ENCODE measurements around the gene COCH. TPM values are rescaled to one million over a fixed set of nuclear protein-coding genes. Genes with fewer than 3 reads are reported as not detected.

Gene COCH
- total and polyA plus RNA-seq, 8 donors, result 0.55 to 2.0 (median 1.4) TPM

DNA sequence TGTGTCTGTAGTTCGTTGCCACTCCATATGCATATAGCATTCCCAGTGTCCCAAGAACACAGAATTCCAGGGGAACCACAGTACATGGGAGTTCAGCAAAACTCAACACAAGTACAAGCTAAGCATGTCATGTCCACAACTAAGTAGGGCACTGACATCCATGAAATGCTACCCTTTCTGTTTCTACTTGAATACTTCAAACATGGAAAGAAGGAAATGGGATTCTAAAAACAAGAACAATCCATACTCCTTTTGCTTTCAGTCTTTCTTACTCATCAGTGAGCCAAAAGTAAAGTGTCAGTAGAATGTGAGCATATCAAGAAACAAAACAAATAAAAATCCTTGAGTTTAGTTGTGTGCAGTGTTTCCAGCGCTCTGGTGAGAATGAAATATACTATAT is 36.0 kb upstream of the COCH start:
- peaks cover 0 to 15% of the 10 kb centered on the region in 2 donors for H3K9me3 ChIP-seq

DNA sequence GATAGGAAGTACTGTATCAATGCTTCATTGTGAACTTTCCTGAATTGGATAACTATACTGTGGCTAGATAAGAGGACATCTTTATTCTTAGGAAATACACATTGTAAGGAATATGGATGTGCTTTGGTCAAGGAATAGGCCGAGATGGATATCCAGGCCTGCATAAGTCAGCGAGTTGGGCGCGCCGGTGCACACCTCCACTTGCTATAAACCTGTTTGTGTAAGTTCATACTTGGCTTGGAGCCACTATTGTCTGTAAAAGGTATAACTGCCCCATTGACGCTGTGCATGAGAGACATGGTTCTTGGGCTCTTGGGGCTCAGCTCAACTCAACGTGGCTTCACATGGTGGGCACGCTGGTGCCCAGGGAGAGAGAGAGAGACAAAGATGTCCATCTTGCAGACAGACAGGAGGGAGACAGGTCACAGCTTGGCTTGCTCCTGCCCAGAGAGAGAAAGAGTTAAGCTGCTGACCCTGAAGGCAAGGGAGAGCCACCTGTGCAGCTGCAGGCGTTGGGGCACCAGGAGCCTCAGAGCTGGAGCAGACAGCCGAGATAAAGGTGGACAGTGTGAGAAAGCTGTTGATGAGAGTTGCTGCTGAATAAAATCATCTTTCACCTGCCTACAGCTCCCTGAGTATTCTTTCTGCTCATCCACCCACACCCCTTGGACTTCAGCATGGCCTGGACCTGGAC is 34.1 kb upstream of the COCH start:
- Histone ChIP-seq H3K27ac (no peak overlapping the region), H3K36me3 (no peaks in the 10 kb centered on the region), H3K27me3 (no peaks in the 10 kb centered on the region), H3K9me3 (no peaks in the 10 kb centered on the region), H3K4me1 (no peaks in the 10 kb centered on the region), H3K4me3 (no peak overlapping the region)
- intact Hi-C loops (cut with DNase I), result no loop called here
- ATAC-seq, result no peak
- TF ChIP-seq, protein P1, sequence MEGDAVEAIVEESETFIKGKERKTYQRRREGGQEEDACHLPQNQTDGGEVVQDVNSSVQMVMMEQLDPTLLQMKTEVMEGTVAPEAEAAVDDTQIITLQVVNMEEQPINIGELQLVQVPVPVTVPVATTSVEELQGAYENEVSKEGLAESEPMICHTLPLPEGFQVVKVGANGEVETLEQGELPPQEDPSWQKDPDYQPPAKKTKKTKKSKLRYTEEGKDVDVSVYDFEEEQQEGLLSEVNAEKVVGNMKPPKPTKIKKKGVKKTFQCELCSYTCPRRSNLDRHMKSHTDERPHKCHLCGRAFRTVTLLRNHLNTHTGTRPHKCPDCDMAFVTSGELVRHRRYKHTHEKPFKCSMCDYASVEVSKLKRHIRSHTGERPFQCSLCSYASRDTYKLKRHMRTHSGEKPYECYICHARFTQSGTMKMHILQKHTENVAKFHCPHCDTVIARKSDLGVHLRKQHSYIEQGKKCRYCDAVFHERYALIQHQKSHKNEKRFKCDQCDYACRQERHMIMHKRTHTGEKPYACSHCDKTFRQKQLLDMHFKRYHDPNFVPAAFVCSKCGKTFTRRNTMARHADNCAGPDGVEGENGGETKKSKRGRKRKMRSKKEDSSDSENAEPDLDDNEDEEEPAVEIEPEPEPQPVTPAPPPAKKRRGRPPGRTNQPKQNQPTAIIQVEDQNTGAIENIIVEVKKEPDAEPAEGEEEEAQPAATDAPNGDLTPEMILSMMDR (IDR thresholded peaks at IDR 0.05), result no peak
- DNase-seq, result no peak

More for the DNA sequence above, 36.0 kb upstream of the COCH start:
- no peak overlapping the region for H3K27ac ChIP-seq
- H3K27me3 ChIP-seq, result no peaks in the 10 kb centered on the region
- DNase-seq, result no peak
- ATAC-seq, result no peak
- H3K36me3 ChIP-seq, result no peaks in the 10 kb centered on the region
- no peaks in the 10 kb centered on the region for H3K4me1 ChIP-seq
- TF ChIP-seq, protein P1 (IDR thresholded peaks at IDR 0.05), result no peak
- H3K4me3 ChIP-seq, result no peak overlapping the region
- intact Hi-C loops (cut with DNase I), result no loop called here

DNA sequence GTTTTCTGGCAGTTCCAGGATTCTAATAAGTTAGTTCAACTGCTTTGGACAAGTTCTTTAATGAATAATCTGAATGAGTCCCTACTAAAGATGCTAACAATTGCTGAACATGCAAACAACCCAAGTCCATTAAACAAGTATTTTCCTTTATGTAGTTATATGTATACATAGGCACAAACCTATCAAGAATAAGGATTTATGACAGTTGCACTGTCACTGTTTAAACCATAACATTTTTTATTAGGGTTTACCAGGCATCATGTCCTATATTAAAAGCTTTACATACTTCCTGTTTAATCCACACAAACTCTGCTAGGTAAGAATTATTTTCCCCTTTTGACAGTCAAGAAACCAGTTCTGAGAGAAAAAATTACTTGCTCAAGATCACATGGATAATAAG is 31.9 kb upstream of the COCH start:
- no peak for DNase-seq
- H3K4me1 ChIP-seq, result no peaks in the 10 kb centered on the region
- intact Hi-C loops (cut with DNase I), result no loop called here
- H3K27me3 ChIP-seq, result no peaks in the 10 kb centered on the region
- H3K9me3 ChIP-seq, result no peaks in the 10 kb centered on the region
- ATAC-seq, result no peak
- H3K4me3 ChIP-seq, result no peak overlapping the region
- no peak overlapping the region for H3K27ac ChIP-seq
- no peaks in the 10 kb centered on the region for H3K36me3 ChIP-seq
- TF ChIP-seq, protein P1 (IDR thresholded peaks at IDR 0.05), result no peak

DNA sequence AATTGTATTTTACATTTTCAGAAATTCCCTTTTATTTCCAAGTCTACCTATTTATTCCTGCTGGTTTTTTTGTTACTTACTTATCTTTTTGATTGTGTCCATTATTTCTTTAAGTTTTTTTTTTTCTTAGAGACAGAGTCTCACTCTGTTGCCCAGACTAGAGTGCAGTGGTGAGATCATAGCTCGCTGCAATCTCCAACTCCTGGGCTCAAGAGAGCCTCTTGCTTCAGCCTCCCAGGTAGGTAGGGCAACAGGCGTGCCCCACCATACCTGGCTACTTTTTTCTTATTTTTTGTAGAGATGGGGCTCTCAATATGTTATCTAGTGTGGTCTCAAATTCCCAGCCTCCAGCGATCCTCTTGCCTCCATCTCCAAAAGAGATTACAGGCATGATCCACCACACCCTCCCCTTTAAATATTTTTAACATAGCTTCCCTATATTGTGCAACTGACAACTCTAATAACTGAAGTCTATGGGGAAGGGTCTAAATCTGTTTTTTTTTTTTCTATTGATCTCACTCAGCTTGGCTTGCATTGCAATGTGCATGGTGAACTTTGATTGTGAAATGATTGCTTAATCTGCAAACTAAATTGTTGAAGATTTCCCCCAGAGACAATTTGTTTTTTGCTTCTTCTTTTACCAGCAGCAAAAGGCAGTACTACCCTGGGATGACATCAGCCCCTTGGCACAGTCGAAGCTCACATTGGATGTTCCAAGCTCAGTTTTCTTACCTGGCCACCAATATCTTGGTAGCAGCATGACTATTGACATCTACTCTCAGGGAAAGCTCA is 25.7 kb upstream of the COCH start:
- no peak for ATAC-seq
- Histone ChIP-seq H3K4me3 (no peak overlapping the region), H3K36me3 (no peaks in the 10 kb centered on the region), H3K27ac (no peak overlapping the region), H3K27me3 (no peaks in the 10 kb centered on the region), H3K9me3 (no peaks in the 10 kb centered on the region), H3K4me1 (peaks cover 0 to 8% of the 10 kb centered on the region in 2 donors)
- TF ChIP-seq, protein P1 (IDR thresholded peaks at IDR 0.05), result no peak
- intact Hi-C loops (cut with DNase I), result no loop called here
- DNase-seq, result no peak

DNA sequence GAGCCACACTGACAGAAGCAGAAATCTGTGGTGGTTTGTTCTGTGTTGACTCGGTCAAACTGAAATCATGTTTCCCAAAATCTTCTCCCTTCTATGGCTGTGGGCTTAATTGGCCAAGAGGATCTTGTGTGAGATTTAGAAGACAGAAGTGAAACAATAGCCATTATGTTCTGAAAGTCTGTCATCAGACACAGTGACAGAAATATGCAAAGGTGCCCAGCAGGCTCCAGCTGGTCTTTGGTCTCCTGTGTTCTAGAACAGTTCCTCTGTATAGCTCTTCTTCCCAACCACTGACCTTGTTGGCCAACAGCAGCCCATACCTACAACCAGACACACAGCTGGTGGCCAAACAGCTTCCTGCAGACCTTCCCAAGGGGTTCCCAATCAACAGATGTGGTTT is 25.0 kb upstream of the COCH start:
- TF ChIP-seq, protein P1 (IDR thresholded peaks at IDR 0.05), result no peak
- ATAC-seq (no peak), DNase-seq (no peak)
- no peak overlapping the region for H3K4me3 ChIP-seq
- no peaks in the 10 kb centered on the region for H3K9me3 ChIP-seq
- no peaks in the 10 kb centered on the region for H3K27me3 ChIP-seq
- H3K4me1 ChIP-seq, result peaks cover 0 to 8% of the 10 kb centered on the region in 2 donors
- no peak overlapping the region for H3K27ac ChIP-seq
- H3K36me3 ChIP-seq, result no peaks in the 10 kb centered on the region
- intact Hi-C loops (cut with DNase I), result no loop called here
